ENCODE data around the gene ZNF548.

The ZNF548 gene

DNA sequence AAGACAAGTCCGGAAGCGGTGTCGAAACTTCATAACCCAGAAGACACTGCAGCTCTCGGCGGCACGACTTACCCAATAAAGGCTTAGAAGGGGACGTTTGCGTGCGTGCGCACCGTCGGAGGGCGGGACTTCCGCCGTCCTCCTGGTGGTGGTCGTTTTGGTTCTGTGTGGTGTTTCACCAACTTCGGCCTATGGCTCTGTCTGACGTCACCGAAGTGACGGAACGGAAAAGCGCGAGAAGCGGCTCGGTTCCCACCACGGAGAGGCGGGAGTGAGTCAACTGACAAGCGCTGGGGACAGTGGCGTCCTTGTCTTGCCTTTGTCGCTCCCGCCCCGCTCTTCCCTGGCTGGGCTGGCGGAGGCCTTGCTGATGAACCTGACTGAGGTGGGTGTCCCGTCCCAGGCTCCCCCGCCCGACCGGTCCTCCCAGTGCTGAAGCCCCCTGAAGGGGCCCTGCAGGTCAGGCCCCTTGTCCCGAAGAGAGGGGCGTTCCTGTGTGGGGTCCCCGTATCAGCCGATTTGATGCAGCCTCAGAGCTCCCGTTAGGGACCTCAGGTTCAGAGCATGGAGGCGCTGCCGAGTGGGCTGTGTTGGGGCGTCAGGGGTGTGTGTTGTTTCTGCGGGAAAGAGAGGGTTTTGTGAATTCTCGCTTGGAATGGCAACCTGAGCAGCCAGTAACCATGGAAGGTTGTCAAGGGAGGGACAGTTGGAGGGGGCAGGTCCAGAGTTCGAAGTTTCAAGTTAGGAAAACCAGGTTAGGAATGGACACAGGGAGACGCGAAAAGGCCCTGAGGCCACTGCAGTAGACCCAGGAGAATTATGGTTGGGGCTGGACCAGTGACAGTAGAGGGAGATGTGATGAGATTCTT is at the start of gene ZNF548:
ZNF548 (plus strand) TSS at position 125 of the 869 bp plus-strand sequence; CDS start at position 371, 246 bp downstream.
- DNase-seq (ENCODE audit: low spot score), result peak; percentile 87
- TF ChIP-seq, protein P1, sequence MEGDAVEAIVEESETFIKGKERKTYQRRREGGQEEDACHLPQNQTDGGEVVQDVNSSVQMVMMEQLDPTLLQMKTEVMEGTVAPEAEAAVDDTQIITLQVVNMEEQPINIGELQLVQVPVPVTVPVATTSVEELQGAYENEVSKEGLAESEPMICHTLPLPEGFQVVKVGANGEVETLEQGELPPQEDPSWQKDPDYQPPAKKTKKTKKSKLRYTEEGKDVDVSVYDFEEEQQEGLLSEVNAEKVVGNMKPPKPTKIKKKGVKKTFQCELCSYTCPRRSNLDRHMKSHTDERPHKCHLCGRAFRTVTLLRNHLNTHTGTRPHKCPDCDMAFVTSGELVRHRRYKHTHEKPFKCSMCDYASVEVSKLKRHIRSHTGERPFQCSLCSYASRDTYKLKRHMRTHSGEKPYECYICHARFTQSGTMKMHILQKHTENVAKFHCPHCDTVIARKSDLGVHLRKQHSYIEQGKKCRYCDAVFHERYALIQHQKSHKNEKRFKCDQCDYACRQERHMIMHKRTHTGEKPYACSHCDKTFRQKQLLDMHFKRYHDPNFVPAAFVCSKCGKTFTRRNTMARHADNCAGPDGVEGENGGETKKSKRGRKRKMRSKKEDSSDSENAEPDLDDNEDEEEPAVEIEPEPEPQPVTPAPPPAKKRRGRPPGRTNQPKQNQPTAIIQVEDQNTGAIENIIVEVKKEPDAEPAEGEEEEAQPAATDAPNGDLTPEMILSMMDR (IDR thresholded peaks at IDR 0.05; ENCODE audit: extremely low read depth, missing control alignments), result no peak

DNA sequence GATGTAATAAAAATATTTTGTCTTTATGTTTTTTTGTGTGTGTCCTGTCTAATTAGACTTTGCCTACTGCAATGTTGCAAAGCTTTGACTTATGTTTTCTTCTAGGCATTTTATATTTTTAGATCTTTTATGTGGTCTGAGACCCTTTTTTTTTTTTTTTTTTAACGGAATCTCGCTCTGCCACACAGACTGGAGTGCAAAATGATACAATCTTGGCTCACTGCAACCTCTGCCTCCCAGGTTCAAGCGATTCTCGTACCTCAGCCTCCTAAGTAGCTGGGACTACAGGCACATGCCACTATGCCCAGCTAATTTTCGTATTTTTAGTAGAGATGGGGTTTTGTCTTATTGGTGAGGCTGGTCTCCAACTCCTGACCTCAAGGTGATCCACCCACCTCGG is 47.1 kb upstream of the ZNF548 start:
- TF ChIP-seq, protein P1 (IDR thresholded peaks at IDR 0.05; ENCODE audit: extremely low read depth, missing control alignments), result no peak
- no peak for DNase-seq (ENCODE audit: low spot score)

DNA sequence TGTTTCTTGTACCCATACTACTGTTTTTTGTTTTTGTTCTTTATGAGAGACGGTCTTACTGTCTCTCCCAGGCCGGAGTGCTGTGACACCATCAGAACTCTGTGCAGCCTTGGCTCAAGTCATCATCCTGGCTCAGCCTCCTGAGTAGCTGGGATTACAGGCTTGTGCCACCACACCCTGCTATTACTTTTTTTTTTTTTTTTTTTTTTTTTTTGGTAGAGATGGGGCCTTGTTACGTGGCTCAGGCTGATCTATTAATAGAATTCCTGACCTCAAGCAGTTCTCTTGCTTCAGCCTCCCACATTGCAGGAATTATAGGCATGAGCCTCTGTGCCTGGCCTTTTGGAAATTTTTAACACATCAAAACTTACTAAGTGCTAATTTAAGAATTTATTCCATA is 41.5 kb upstream of the ZNF548 start:
- TF ChIP-seq, protein P1 (IDR thresholded peaks at IDR 0.05; ENCODE audit: extremely low read depth, missing control alignments), result no peak

DNA sequence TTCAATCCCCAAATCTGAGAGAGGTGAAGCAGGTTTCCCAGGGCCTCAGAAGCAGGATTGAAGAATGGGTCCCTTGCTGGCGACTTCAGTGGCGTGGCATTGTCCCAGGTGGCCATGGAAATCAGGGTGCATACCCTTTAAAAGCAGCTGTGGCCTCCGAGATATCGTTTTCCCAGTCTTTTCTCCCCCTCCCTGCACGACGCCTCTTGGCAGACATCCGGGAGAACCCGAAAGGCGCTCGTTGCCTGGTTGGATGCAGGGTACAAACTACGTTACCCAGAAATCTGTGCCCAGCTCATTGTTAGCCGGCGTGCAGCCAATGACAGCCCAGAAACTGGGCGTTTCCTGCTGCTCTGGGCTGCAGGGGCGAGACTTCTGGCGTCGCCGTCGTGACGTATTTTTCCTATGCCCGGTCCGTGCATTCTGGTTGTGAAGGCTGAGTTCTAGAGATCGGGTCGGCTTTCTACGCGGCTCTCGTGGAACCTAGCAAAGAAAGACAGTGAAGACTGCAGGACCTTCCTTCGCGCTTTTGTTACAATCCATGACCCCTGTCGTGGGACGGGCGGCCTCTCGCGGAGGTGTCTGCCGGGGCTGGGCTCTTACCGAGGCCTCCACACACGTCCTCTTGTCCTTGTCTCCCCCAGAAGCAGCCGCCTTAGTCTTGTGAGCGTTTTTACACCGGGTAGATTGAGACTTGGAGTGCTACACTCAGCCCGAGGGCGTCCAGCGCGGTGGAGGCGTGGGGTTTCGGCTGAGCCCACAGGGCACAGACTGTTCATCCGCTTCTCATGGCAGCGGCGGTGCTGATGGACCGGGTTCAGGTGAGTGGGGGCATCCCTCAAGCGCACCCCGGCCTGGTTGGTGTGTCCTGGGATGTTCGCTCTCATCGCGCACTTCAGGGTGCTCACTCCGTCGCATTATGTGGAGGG is 38.5 kb upstream of the ZNF548 start, which contains the start of gene ZNF304:
ZNF304 (plus strand) TSS at position 395 of the 929 bp plus-strand sequence; CDS start at position 789, 394 bp downstream.
- TF ChIP-seq, protein P1 (IDR thresholded peaks at IDR 0.05; ENCODE audit: extremely low read depth, missing control alignments), result no peak
- peak; percentile 89 for DNase-seq (ENCODE audit: low spot score)

More for the DNA sequence above, 41.5 kb upstream of the ZNF548 start:
- no peak for DNase-seq (ENCODE audit: low spot score)

DNA sequence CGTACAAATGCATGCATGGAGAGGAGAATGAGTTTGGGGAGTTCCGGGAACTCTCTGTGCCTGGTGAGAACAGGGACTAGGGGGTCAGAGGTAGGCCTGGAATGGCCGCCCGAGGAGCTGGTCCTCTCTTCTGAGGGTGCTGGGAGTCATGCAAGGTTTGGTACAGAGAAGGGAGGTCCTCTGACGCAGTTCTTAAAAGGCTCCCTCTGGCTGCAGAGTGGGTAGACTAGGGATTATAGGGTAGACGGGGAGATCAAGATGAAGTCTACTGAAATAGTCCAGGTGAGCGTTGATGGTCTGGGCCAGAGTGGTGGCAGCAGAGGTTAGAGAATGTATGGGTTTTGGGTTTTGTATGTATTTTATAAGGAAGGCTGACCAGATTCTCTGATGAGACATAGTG is 37.8 kb upstream of the ZNF548 start:
- TF ChIP-seq, protein P1 (IDR thresholded peaks at IDR 0.05; ENCODE audit: extremely low read depth, missing control alignments), result peak; percentile 3
- DNase-seq (ENCODE audit: low spot score), result no peak

DNA sequence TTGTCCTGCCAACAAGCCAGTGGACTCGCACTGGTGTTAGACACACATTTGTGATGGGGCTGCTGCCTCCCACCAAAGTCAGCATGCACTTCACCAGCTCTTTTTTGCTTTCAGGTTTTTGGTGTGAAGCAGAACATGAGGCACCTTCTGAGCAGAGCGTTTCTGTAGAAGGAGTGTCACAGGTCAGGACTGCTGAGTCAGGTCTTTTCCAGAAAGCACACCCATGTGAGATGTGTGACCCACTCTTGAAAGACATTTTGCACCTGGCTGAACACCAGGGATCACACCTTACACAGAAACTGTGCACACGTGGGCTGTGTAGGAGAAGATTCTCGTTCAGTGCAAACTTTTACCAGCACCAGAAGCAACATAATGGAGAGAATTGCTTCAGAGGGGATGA is 33.7 kb upstream of the ZNF548 start:
- DNase-seq (ENCODE audit: low spot score), result no peak

More for the DNA sequence above, 33.7 kb upstream of the ZNF548 start:
- TF ChIP-seq, protein P1 (IDR thresholded peaks at IDR 0.05; ENCODE audit: extremely low read depth, missing control alignments), result no peak

All from GM20000 (cell line).